HG03457 (cell line): ENCODE data around the gene SH3GLB2.
"Not testable (repeated sequence)": the region's sequence is repeated elsewhere in the genome, so short reads cannot be mapped to it uniquely, and the experiment has no call there.

Experiments used
- ATAC-seq: cut with Tn5 transposase; IDR thresholded peaks from one replicate; pipeline ENCODE4 v1.9.1; 2021; ENCODE audit warnings: moderate number of reproducible peaks; ENCODE audit not compliant: unreplicated experiment

Gene SH3GLB2

DNA sequence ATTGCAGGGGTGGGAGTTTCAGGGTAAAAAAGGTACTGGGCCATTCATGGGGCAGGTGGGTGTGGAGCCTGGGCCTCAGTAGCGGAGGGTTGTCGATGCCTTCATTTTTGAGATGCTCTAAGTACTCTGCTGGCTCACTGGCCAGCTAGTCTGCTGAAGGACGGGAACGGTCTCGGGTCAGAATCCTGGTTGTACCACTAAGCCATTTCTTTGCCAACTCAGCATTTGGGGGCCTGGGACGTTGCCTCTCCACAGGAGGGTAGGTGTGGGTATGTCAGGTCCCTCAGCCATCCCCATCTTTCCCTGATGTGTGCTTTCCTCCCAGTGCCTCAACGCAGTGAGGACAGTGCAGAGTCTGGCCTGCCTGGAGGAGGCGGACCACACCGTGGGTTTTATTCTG is 25.1 kb downstream of the SH3GLB2 start:
- ATAC-seq = no peak

- no peak for ATAC-seq
Observed at GRCh38 chr9:129001504-129002325, 26.4 kb downstream of the SH3GLB2 start.

DNA sequence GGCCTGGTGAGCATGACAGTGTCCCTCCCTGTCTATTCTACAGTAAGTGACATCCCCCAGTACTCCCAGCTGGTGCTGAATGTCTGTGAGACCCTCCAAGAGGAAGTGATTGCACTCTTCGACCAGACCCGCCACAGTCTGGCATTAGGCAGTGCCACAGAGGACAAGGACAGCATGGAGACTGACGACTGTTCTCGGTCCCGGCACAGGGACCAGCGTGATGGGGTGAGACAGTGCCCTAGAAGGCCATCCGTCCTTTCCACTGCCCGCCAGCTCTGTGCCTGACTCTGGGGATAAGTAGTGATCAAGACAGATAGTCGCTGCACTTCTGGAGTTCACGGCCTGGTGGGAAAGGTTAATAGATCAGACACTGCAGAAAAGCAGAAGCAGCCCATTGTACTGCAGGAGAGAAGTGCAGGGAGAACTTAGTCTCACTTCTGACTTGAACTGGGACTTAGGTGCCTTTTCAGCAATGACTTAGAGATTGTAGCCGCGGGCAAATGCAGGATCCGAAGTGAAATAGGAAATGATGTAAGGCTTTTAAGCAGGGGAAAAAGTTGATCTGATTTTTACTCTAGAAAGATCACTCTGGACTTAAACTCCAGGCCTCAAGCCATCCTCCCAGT is 28.4 kb downstream of the SH3GLB2 start:
- no peak for ATAC-seq

GRCh38 chr9:128998462-128998861 is 29.7 kb downstream of the SH3GLB2 start:
- ATAC-seq = no peak

GRCh38 chr9:128995791-128996190 is 32.3 kb downstream of the SH3GLB2 start:
- ATAC-seq = no peak

DNA sequence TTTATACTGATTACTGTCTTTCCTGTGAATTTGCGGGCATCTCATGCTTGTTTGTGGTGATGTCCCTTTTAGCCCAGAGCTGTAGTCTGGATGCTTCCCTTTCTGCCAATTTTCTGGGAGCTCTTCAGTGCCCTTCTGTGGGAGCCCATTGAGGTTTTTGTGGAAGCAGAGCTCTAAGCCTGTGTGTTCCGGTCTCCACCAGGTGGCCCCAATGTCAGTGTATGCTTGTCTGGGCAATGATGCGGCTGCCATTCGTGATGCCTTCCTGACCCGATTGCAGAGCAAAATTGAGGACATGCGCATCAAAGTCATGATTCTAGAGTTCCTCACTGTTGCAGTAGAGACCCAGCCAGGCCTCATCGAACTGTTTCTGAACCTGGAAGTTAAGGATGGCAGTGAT is 35.1 kb downstream of the SH3GLB2 start:
- no peak for ATAC-seq

GRCh38 chr9:128987805-128988204 is 40.3 kb downstream of the SH3GLB2 start:
- no peak for ATAC-seq

DNA sequence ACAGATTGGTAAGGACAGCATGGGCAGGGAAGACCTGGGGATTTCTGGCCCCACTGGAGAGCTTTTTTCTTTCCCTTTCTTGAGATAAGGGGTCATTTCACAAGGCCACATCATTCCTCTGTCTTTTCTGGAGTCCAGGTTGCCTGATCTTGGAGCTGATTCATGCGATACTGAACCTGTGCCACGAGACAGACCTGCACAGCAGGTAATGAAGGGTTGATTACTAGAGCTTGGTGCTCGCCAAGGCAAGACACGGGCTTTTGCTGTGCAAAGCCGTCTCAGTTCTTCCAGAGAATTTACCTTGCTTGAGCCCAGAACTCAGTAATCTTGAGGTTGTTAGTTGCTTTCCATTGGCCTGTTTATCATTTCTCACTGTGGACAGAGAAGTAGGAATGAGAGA is 41.5 kb downstream of the SH3GLB2 start:
- no peak for ATAC-seq

DNA sequence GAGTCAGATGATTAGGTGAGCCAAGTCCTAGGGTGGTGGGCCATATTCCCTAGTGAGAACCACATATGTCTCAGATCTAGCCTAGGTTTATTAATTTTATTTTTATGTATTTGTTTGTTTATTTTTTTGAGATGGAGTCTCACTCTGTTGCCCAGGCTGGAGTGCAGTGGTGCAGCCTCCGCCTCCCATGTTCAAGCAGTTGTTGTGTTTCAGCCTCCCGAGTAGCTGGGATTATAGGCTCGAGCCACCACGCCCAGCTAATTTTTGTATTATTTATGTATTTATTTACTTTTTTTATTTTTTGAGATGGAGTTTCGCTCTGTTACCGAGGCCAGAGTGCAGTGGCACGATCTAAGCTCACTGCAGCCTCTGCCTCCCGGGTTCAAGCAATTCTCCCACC is 44.6 kb downstream of the SH3GLB2 start:
- no peak for ATAC-seq

- no peak for ATAC-seq
Observed at GRCh38 chr9:128979111-128979510, 49.0 kb downstream of the SH3GLB2 start.

DNA sequence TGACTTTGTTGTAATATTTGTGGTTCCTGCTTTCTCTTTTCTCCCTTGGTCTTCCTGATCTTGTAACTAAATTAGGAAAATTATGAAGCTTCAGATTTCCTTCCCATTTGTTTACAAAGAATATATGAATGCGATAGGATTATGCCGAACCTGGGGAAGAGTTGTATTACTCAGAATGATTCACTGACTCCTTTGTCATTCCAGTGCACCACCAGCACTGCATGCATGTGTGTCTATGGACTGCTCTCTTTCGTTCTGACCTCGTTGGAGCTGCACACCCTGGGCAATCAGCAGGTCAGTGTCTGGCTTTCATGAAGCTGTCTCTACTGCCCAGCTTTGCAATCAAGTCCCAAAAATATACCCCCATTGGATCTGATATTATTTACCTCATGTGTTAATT is 55.2 kb downstream of the SH3GLB2 start:
- no peak for ATAC-seq

DNA sequence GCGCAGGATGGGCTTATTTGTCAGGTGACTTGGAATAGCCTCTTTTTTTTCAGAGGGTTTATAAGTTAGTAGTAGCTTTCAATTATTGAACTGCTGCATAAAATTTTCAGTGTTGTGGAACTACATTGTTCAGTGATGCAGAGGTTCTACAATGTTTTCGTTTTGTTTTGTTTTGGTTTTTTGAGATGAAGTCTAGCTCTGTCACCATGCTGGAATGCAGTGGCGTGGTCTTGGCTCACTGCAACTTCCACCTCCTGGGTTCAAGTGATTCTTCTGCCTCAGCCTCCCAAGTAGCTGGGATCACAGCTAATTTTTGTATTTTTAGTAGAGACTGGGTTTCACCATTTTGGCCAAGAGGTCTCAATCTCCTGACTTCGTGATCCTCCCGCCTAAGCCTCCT is 58.6 kb downstream of the SH3GLB2 start:
- no peak for ATAC-seq

GRCh38 chr9:128961403-128961802 is 66.7 kb downstream of the SH3GLB2 start:
- ATAC-seq = not testable (repeated sequence)
